ENCODE results near the gene TXNDC17.

Gene TXNDC17

GRCh38 chr17:6597727-6598126 lies 43.1 kb upstream of the TXNDC17 start:
- POLR2A ChIA-PET = no interaction called here
- WGBS (ENCODE audit: insufficient coverage) = no CpG with 5 or more reads among the region's 1 CpG
- H3K27ac ChIP-seq (ENCODE audit: insufficient read depth in 1 of 2, low read depth in 1 of 2, low read length in 2 of 2, poor library complexity in 1 of 2, severe bottlenecking in 2 of 2) = no peak overlapping the region
- DNase-seq = no peak
- CTCF ChIA-PET = interaction anchor here (1.0 to 1.5 kb wide), 2 partner anchors 10 to 20 kb away, joined by 3 read pairs; no protein-coding TSS in a partner anchor
- H3K27me3 ChIP-seq (replicated peaks in 2 of 5; ENCODE audit: control insufficient read depth in 4 of 5, insufficient read depth in 5 of 5, low read length in 4 of 5) = no peaks in the 10 kb centered on the region
- H3K36me3 ChIP-seq (ENCODE audit: control insufficient read depth in 4 of 4, insufficient read depth in 4 of 4, low read length in 3 of 4) = peaks cover 14 to 61% (median 36%) of the 10 kb centered on the region in 4 experiments
- peaks cover 15 to 30% (median 24%) of the 10 kb centered on the region in 4 experiments for H3K4me1 ChIP-seq (ENCODE audit: control extremely low read depth in 1 of 4, control insufficient read depth in 4 of 4, insufficient read depth in 4 of 4, low read length in 3 of 4)
- H3K9me3 ChIP-seq (ENCODE audit: control extremely low read depth in 1 of 5, control insufficient read depth in 4 of 5, insufficient read depth in 2 of 5, low read depth in 1 of 5, low read length in 4 of 5) = no peaks in the 10 kb centered on the region
- H3K4me3 ChIP-seq (ENCODE audit: control insufficient read depth in 1 of 7, extremely low read depth in 1 of 7, insufficient read depth in 4 of 7, low read depth in 2 of 7, low read length in 6 of 7) = no peak overlapping the region

GRCh38 chr17:6599364-6599763 lies 41.5 kb upstream of the TXNDC17 start:
- H3K9me3 ChIP-seq (ENCODE audit: control extremely low read depth in 1 of 5, control insufficient read depth in 4 of 5, insufficient read depth in 2 of 5, low read depth in 1 of 5, low read length in 4 of 5) = no peaks in the 10 kb centered on the region
- peaks cover 16 to 65% (median 33%) of the 10 kb centered on the region in 4 experiments for H3K36me3 ChIP-seq (ENCODE audit: control insufficient read depth in 4 of 4, insufficient read depth in 4 of 4, low read length in 3 of 4)
- POLR2A ChIA-PET = no interaction called here
- peaks cover 15 to 30% (median 24%) of the 10 kb centered on the region in 4 experiments for H3K4me1 ChIP-seq (ENCODE audit: control extremely low read depth in 1 of 4, control insufficient read depth in 4 of 4, insufficient read depth in 4 of 4, low read length in 3 of 4)
- peak overlapping the region in 1 of 7 experiments; percentile 29 for H3K4me3 ChIP-seq (ENCODE audit: control insufficient read depth in 1 of 7, extremely low read depth in 1 of 7, insufficient read depth in 4 of 7, low read depth in 2 of 7, low read length in 6 of 7)
- no peaks in the 10 kb centered on the region for H3K27me3 ChIP-seq (replicated peaks in 2 of 5; ENCODE audit: control insufficient read depth in 4 of 5, insufficient read depth in 5 of 5, low read length in 4 of 5)
- CTCF ChIA-PET = no interaction called here
- H3K27ac ChIP-seq (ENCODE audit: insufficient read depth in 1 of 2, low read depth in 1 of 2, low read length in 2 of 2, poor library complexity in 1 of 2, severe bottlenecking in 2 of 2) = peak overlapping the region in 1 of 2 experiments; percentile 52
- peak; percentile 59 to 94 (median 88) for DNase-seq

GRCh38 chr17:6602141-6602540 lies 38.7 kb upstream of the TXNDC17 start:
- POLR2A ChIA-PET = no interaction called here
- Histone ChIP-seq H3K4me3 (ENCODE audit: control insufficient read depth in 1 of 7, extremely low read depth in 1 of 7, insufficient read depth in 4 of 7, low read depth in 2 of 7, low read length in 6 of 7) (no peak overlapping the region), H3K27me3 (replicated peaks in 2 of 5; ENCODE audit: control insufficient read depth in 4 of 5, insufficient read depth in 5 of 5, low read length in 4 of 5) (no peaks in the 10 kb centered on the region), H3K4me1 (ENCODE audit: control extremely low read depth in 1 of 4, control insufficient read depth in 4 of 4, insufficient read depth in 4 of 4, low read length in 3 of 4) (peaks cover 15 to 30% (median 24%) of the 10 kb centered on the region in 4 experiments), H3K36me3 (ENCODE audit: control insufficient read depth in 4 of 4, insufficient read depth in 4 of 4, low read length in 3 of 4) (peaks cover 6 to 64% (median 38%) of the 10 kb centered on the region in 4 experiments), H3K27ac (ENCODE audit: insufficient read depth in 1 of 2, low read depth in 1 of 2, low read length in 2 of 2, poor library complexity in 1 of 2, severe bottlenecking in 2 of 2) (no peak overlapping the region), H3K9me3 (ENCODE audit: control extremely low read depth in 1 of 5, control insufficient read depth in 4 of 5, insufficient read depth in 2 of 5, low read depth in 1 of 5, low read length in 4 of 5) (no peaks in the 10 kb centered on the region)
- no CpG with 5 or more reads among the region's 2 CpGs for WGBS (ENCODE audit: insufficient coverage)
- DNase-seq = no peak
- CTCF ChIA-PET = interaction anchor here (1.5 kb wide), 1 partner anchor 129 kb away, joined by 3 read pairs; no protein-coding TSS in a partner anchor

- H3K4me3 ChIP-seq (ENCODE audit: control insufficient read depth in 1 of 7, extremely low read depth in 1 of 7, insufficient read depth in 4 of 7, low read depth in 2 of 7, low read length in 6 of 7) = no peak overlapping the region
- no peak overlapping the region for H3K27ac ChIP-seq (ENCODE audit: insufficient read depth in 1 of 2, low read depth in 1 of 2, low read length in 2 of 2, poor library complexity in 1 of 2, severe bottlenecking in 2 of 2)
- peaks cover 12 to 18% (median 15%) of the 10 kb centered on the region in 4 experiments for H3K4me1 ChIP-seq (ENCODE audit: control extremely low read depth in 1 of 4, control insufficient read depth in 4 of 4, insufficient read depth in 4 of 4, low read length in 3 of 4)
- H3K9me3 ChIP-seq (ENCODE audit: control extremely low read depth in 1 of 5, control insufficient read depth in 4 of 5, insufficient read depth in 2 of 5, low read depth in 1 of 5, low read length in 4 of 5) = no peaks in the 10 kb centered on the region
- peaks cover 11 to 67% (median 46%) of the 10 kb centered on the region in 4 experiments for H3K36me3 ChIP-seq (ENCODE audit: control insufficient read depth in 4 of 4, insufficient read depth in 4 of 4, low read length in 3 of 4)
- no peaks in the 10 kb centered on the region for H3K27me3 ChIP-seq (replicated peaks in 2 of 5; ENCODE audit: control insufficient read depth in 4 of 5, insufficient read depth in 5 of 5, low read length in 4 of 5)
- POLR2A ChIA-PET = no interaction called here
- 100% methylated on average over 3 of the region's 3 CpGs for WGBS (ENCODE audit: insufficient coverage)
- no peak for DNase-seq
- CTCF ChIA-PET = no interaction called here
These were observed 37.0 kb upstream of the TXNDC17 start for GRCh38 chr17:6603744-6604325.

- no peaks in the 10 kb centered on the region for H3K9me3 ChIP-seq (ENCODE audit: control extremely low read depth in 1 of 5, control insufficient read depth in 4 of 5, insufficient read depth in 2 of 5, low read depth in 1 of 5, low read length in 4 of 5)
- H3K36me3 ChIP-seq (ENCODE audit: control insufficient read depth in 4 of 4, insufficient read depth in 4 of 4, low read length in 3 of 4) = peaks cover 15 to 75% (median 56%) of the 10 kb centered on the region in 4 experiments
- H3K27ac ChIP-seq (ENCODE audit: insufficient read depth in 1 of 2, low read depth in 1 of 2, low read length in 2 of 2, poor library complexity in 1 of 2, severe bottlenecking in 2 of 2) = no peak overlapping the region
- H3K27me3 ChIP-seq (replicated peaks in 2 of 5; ENCODE audit: control insufficient read depth in 4 of 5, insufficient read depth in 5 of 5, low read length in 4 of 5) = no peaks in the 10 kb centered on the region
- WGBS (ENCODE audit: insufficient coverage) = 97% methylated on average over 6 of the region's 6 CpGs
- no peak overlapping the region for H3K4me3 ChIP-seq (ENCODE audit: control insufficient read depth in 1 of 7, extremely low read depth in 1 of 7, insufficient read depth in 4 of 7, low read depth in 2 of 7, low read length in 6 of 7)
- DNase-seq = no peak
- POLR2A ChIA-PET = interaction anchor here (0.7 kb wide), 1 partner anchor 59 kb away, joined by 3 read pairs; no protein-coding TSS in a partner anchor
- CTCF ChIA-PET = no interaction called here
- peaks cover 1 to 6% (median 2%) of the 10 kb centered on the region in 4 experiments for H3K4me1 ChIP-seq (ENCODE audit: control extremely low read depth in 1 of 4, control insufficient read depth in 4 of 4, insufficient read depth in 4 of 4, low read length in 3 of 4)
These were observed 35.7 kb upstream of the TXNDC17 start for GRCh38 chr17:6605142-6605541.

- Histone ChIP-seq H3K27ac (ENCODE audit: insufficient read depth in 1 of 2, low read depth in 1 of 2, low read length in 2 of 2, poor library complexity in 1 of 2, severe bottlenecking in 2 of 2) (no peak overlapping the region), H3K9me3 (ENCODE audit: control extremely low read depth in 1 of 5, control insufficient read depth in 4 of 5, insufficient read depth in 2 of 5, low read depth in 1 of 5, low read length in 4 of 5) (no peaks in the 10 kb centered on the region), H3K27me3 (replicated peaks in 2 of 5; ENCODE audit: control insufficient read depth in 4 of 5, insufficient read depth in 5 of 5, low read length in 4 of 5) (no peaks in the 10 kb centered on the region), H3K4me3 (ENCODE audit: control insufficient read depth in 1 of 7, extremely low read depth in 1 of 7, insufficient read depth in 4 of 7, low read depth in 2 of 7, low read length in 6 of 7) (no peak overlapping the region), H3K36me3 (ENCODE audit: control insufficient read depth in 4 of 4, insufficient read depth in 4 of 4, low read length in 3 of 4) (peaks cover 21 to 73% (median 52%) of the 10 kb centered on the region in 4 experiments), H3K4me1 (ENCODE audit: control extremely low read depth in 1 of 4, control insufficient read depth in 4 of 4, insufficient read depth in 4 of 4, low read length in 3 of 4) (no peaks in the 10 kb centered on the region)
- POLR2A ChIA-PET = no interaction called here
- CTCF ChIA-PET = interaction anchor here (2.2 kb wide), 1 partner anchor 136 kb away, joined by 8 read pairs; no protein-coding TSS in a partner anchor
- 97% methylated on average over 3 of the region's 3 CpGs for WGBS (ENCODE audit: insufficient coverage)
- no peak for DNase-seq
These were observed 32.5 kb upstream of the TXNDC17 start for GRCh38 chr17:6608321-6608720.

- Histone ChIP-seq H3K36me3 (ENCODE audit: control insufficient read depth in 4 of 4, insufficient read depth in 4 of 4, low read length in 3 of 4) (peaks cover 20 to 69% (median 44%) of the 10 kb centered on the region in 4 experiments), H3K4me3 (ENCODE audit: control insufficient read depth in 1 of 7, extremely low read depth in 1 of 7, insufficient read depth in 4 of 7, low read depth in 2 of 7, low read length in 6 of 7) (no peak overlapping the region), H3K27ac (ENCODE audit: insufficient read depth in 1 of 2, low read depth in 1 of 2, low read length in 2 of 2, poor library complexity in 1 of 2, severe bottlenecking in 2 of 2) (no peak overlapping the region), H3K27me3 (replicated peaks in 2 of 5; ENCODE audit: control insufficient read depth in 4 of 5, insufficient read depth in 5 of 5, low read length in 4 of 5) (no peaks in the 10 kb centered on the region), H3K9me3 (ENCODE audit: control extremely low read depth in 1 of 5, control insufficient read depth in 4 of 5, insufficient read depth in 2 of 5, low read depth in 1 of 5, low read length in 4 of 5) (no peaks in the 10 kb centered on the region), H3K4me1 (ENCODE audit: control extremely low read depth in 1 of 4, control insufficient read depth in 4 of 4, insufficient read depth in 4 of 4, low read length in 3 of 4) (no peaks in the 10 kb centered on the region)
- DNase-seq = no peak
- ChIA-PET CTCF (interaction anchor here (2.2 kb wide), 1 partner anchor 138 kb away, joined by 8 read pairs; no protein-coding TSS in a partner anchor), POLR2A (no interaction called here)
- no CpG with 5 or more reads among the region's 5 CpGs for WGBS (ENCODE audit: insufficient coverage)
These were observed 30.8 kb upstream of the TXNDC17 start for GRCh38 chr17:6610011-6610410.

Measured in common myeloid progenitor, CD34-positive (primary cell).